A549 (cell line): ENCODE measurements around the gene KIAA0232. TPM values are rescaled to one million over a fixed set of nuclear protein-coding genes. Genes with fewer than 3 reads are reported as not detected.

Experiments
- ATAC-seq, 2 experiments: fragments of 200-7000 bp in 1 of 2; fragments of >200 bp in 1 of 2; cut with Nextera tagmentation in 1 of 2; cut with Tn5 transposase in 1 of 2; 3 replicates each; pipeline versions ENCODE4 v1.8.0 to v1.9.1; 2018 to 2020; ENCODE audit warnings: mild to moderate bottlenecking in 1 of 2, moderate library complexity in 1 of 2
- CTCF ChIA-PET: fragments of 300-600 bp; sonication (Branson Sonifier 250); formaldehyde crosslinking; extraction: SDS; loops from one replicate; lab custom pipeline; 2021; ENCODE audit warnings: antibody characterized with exemption, inconsistent platforms; lab: Yijun Ruan, JAX
- POLR2A ChIA-PET: fragments of 350-600 bp; formaldehyde crosslinking; extraction: SDS; loops from one replicate; lab custom pipeline; 2021; ENCODE audit warnings: antibody characterized with exemption, inconsistent platforms; lab: Yijun Ruan, JAX
- DNase-seq, 2 experiments: peaks; one replicate each; pipeline versions ENCODE4 v3.0.0 to v3.0.0-alpha.2; 2011 to 2016; ENCODE audit warnings: low read depth in 1 of 2, low spot score in 1 of 2
- FAIRE-seq: peaks from 2 replicates; lab custom pipeline; 2011; peaks lifted over from hg19 to GRCh38; lab: Jason Lieb, UNC
- H3K27ac ChIP-seq, 2 experiments: fragments of >200 bp; sonication (Bioruptor Twin); formaldehyde crosslinking; 3 replicates each; pipeline ENCODE4 v1.5.1; 2016 to 2017
- H3K4me1 ChIP-seq: fragments of >200 bp; sonication (Bioruptor Twin); formaldehyde crosslinking; 3 replicates; pipeline ENCODE4 v1.6.1; 2016
- H3K4me2 ChIP-seq: fragments of >200 bp; sonication (Bioruptor Twin); formaldehyde crosslinking; 3 replicates; pipeline ENCODE4 v1.6.1; 2016
- H3K4me3 ChIP-seq: fragments of >200 bp; sonication (Bioruptor Twin); formaldehyde crosslinking; 3 replicates; pipeline ENCODE4 v1.5.1; 2016
- H3K9me3 ChIP-seq: fragments of >200 bp; sonication (Bioruptor Twin); formaldehyde crosslinking; 3 replicates; pipeline ENCODE4 v1.6.1; 2016
- BCL3 ChIP-seq: fragments of >200 bp; sonication (Bioruptor Twin); formaldehyde crosslinking; IDR thresholded peaks from 3 replicates; pipeline ENCODE4 v1.6.1; 2016
- CEBPB ChIP-seq, 2 experiments: fragments of >200 bp in 1 of 2; sonication (Bioruptor Twin) in 1 of 2; formaldehyde crosslinking in 1 of 2; IDR thresholded peaks; 2 replicates each; pipeline ENCODE4 v1.6.1; 2012 to 2016
- CHD2 ChIP-seq: fragments of 150-350 bp; IDR thresholded peaks from 2 replicates; pipeline ENCODE4 v1.6.1; 2014; ENCODE audit warnings: low read length; ENCODE audit not compliant: partially characterized antibody
- CHD4 ChIP-seq: fragments of 200-600 bp; sonication (generic); IDR thresholded peaks from 2 replicates; pipeline ENCODE4 v1.6.1; 2016; ENCODE audit warnings: antibody characterized with exemption, mild to moderate bottlenecking, borderline replicate concordance
- EHMT2 ChIP-seq: fragments of 200-600 bp; sonication (generic); IDR thresholded peaks from 2 replicates; pipeline ENCODE4 v1.6.1; 2016; ENCODE audit warnings: antibody characterized with exemption, low read depth, mild to moderate bottlenecking, moderate library complexity
- ELK1 ChIP-seq: fragments of 150-350 bp; IDR thresholded peaks from 2 replicates; pipeline ENCODE4 v1.6.1; 2014; ENCODE audit warnings: low read depth, mild to moderate bottlenecking, low read length
- ESRRA ChIP-seq: fragments of 150-350 bp; IDR thresholded peaks from 2 replicates; pipeline ENCODE4 v1.6.1; 2014; ENCODE audit warnings: mild to moderate bottlenecking, low read length, borderline replicate concordance
- FOSB ChIP-seq: fragments of 250-450 bp; sonication (Bioruptor Pico); IDR thresholded peaks from 2 replicates; pipeline ENCODE4 v1.5.0; 2020; ENCODE audit warnings: mild to moderate bottlenecking, moderate library complexity
- HEYL ChIP-seq: fragments of 250-450 bp; sonication (Bioruptor Pico); IDR thresholded peaks from 2 replicates; pipeline ENCODE4 v1.8.0; 2021; ENCODE audit warnings: mild to moderate bottlenecking, moderate library complexity
- JUNB ChIP-seq: fragments of >200 bp; sonication (Bioruptor Twin); formaldehyde crosslinking; IDR thresholded peaks from 2 replicates; pipeline ENCODE4 v1.6.1; 2016
- NFE2L2 ChIP-seq: fragments of 150-350 bp; conservative IDR thresholded peaks from 2 replicates; pipeline ENCODE4 v1.6.1; 2014; ENCODE audit warnings: low read length
- POLR2A ChIP-seq: IDR thresholded peaks from 2 replicates; pipeline ENCODE4 v1.6.1; 2012; ENCODE audit warnings: mild to moderate bottlenecking, low read length
- POLR2AphosphoS2 ChIP-seq: conservative IDR thresholded peaks from 2 replicates; pipeline ENCODE4 v1.6.1; 2012; ENCODE audit warnings: low read length, improper control_type of control experiment, inconsistent platforms
- RCOR1 ChIP-seq: fragments of 150-350 bp; IDR thresholded peaks from 2 replicates; pipeline ENCODE4 v1.6.1; 2014; ENCODE audit warnings: antibody characterized with exemption, low read length, low read depth
- RFX5 ChIP-seq: fragments of 450-650 bp; IDR thresholded peaks from 2 replicates; pipeline ENCODE4 v1.7.1; 2014; ENCODE audit warnings: antibody characterized with exemption, mild to moderate bottlenecking, moderate library complexity
- ZSCAN20 ChIP-seq: fragments of 250-450 bp; sonication (Bioruptor Pico); IDR thresholded peaks from 2 replicates; pipeline ENCODE4 v1.8.0; 2022; ENCODE audit warnings: mild to moderate bottlenecking, moderate library complexity
- WGBS: methylation state at CpG from one replicate; pipeline ENCODE4 v1.1.6; 2017; ENCODE audit errors: missing lambda C conversion rate; 5-methylcytosine and 5-hydroxymethylcytosine counted together
- polyA plus RNA-seq, 4 experiments: library from polyadenylated mRNA; depleted of rRNA in 3 of 4; stranded (reverse); fragments of >200 nt; fragmentation: RNase III in 1 of 4; extraction: RNeasy Plus Mini Kit Qiagen cat#74134 plus additional on column Dnase treatment in 1 of 4; gene quantifications; 2 replicates in 3 of 4; 3 replicates in 1 of 4; pipeline ENCODE4 v1.2.3, GENCODE V29; 2011 to 2017
- TF ChIP-seq, protein P1 (sequence below): fragments of 200-600 bp; sonication (generic); IDR thresholded peaks from 2 replicates; pipeline ENCODE4 v1.6.1; 2016; ENCODE audit warnings: antibody characterized with exemption, mild to moderate bottlenecking, moderate library complexity

KIAA0232 gene
- polyA plus RNA-seq, 2 of the 4 experiments (the other 2 are of a cell fraction) = 9.3 to 21.5 TPM

DNA sequence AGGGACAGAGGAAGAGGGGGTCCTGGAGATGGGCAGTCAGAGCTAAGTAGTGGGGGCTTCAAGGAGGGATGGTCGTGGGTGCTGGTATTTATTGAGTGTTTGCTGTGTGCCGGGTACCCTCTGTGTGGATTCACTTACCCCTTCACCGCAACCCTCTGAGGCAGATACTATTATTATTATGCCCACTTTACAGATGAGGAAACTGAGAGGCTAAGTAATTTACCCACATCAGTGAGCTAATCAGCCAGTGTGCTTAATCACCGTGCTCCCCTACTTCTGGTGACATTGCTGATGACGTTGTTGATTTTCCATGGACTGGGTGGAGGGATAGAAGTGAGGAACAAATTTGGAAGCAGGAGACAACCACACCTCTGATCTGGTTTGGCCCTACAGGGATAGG is 4.1 kb upstream of the KIAA0232 start:
- H3K4me1 ChIP-seq = peaks cover 14% of the 10 kb centered on the region; the same call in 2 of the 3 replicates
- H3K9me3 ChIP-seq = no peaks in the 10 kb centered on the region
- WGBS = 73% methylated on average over 5 of the region's 5 CpGs
- POLR2A ChIA-PET = no interaction called here
- CTCF ChIA-PET = interaction anchor here (0.9 kb wide), 1 partner anchor 98 kb away, joined by 3 read pairs; no protein-coding TSS in a partner anchor
- H3K4me3 ChIP-seq = no peak overlapping the region
- TF ChIP-seq FOSB (no peak), CHD4 (no peak), BCL3 (no peak), ESRRA (no peak), ZSCAN20 (no peak), NFE2L2 (no peak), JUNB (no peak), RFX5 (no peak), EHMT2 (no peak), POLR2A (no peak), POLR2AphosphoS2 (no peak), HEYL (CRISPR knock-in tag) (no peak), CHD2 (no peak), RCOR1 (no peak)
- TF ChIP-seq, protein P1, sequence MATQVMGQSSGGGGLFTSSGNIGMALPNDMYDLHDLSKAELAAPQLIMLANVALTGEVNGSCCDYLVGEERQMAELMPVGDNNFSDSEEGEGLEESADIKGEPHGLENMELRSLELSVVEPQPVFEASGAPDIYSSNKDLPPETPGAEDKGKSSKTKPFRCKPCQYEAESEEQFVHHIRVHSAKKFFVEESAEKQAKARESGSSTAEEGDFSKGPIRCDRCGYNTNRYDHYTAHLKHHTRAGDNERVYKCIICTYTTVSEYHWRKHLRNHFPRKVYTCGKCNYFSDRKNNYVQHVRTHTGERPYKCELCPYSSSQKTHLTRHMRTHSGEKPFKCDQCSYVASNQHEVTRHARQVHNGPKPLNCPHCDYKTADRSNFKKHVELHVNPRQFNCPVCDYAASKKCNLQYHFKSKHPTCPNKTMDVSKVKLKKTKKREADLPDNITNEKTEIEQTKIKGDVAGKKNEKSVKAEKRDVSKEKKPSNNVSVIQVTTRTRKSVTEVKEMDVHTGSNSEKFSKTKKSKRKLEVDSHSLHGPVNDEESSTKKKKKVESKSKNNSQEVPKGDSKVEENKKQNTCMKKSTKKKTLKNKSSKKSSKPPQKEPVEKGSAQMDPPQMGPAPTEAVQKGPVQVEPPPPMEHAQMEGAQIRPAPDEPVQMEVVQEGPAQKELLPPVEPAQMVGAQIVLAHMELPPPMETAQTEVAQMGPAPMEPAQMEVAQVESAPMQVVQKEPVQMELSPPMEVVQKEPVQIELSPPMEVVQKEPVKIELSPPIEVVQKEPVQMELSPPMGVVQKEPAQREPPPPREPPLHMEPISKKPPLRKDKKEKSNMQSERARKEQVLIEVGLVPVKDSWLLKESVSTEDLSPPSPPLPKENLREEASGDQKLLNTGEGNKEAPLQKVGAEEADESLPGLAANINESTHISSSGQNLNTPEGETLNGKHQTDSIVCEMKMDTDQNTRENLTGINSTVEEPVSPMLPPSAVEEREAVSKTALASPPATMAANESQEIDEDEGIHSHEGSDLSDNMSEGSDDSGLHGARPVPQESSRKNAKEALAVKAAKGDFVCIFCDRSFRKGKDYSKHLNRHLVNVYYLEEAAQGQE = no peak
- no peak overlapping the region; a peak in 1 of 6 replicates for H3K27ac ChIP-seq
- FAIRE-seq (no peak), DNase-seq (no peak), ATAC-seq (no peak)
- no peak overlapping the region for H3K4me2 ChIP-seq

GRCh38 chr4:6779667-6780565 is 2.6 kb upstream of the KIAA0232 start:
- DNase-seq (no peak), FAIRE-seq (no peak), ATAC-seq (peak in 1 of 2 experiments; percentile 30; a peak in 3 of 6 replicates)
- H3K4me3 ChIP-seq = no peak overlapping the region
- H3K9me3 ChIP-seq = no peaks in the 10 kb centered on the region
- TF ChIP-seq CEBPB (IDR thresholded peaks at IDR 0.05) = peak in 1 of 2 experiments; percentile 44; a peak in 1 of 4 replicates
- no peak for TF ChIP-seq ELK1
- H3K4me1 ChIP-seq = peaks cover 20% of the 10 kb centered on the region
- ChIA-PET POLR2A (no interaction called here), CTCF (interaction anchor here (1.6 to 3.5 kb wide), 3 partner anchors 9 to 94 kb away, joined by 9 to 14 read pairs (median 11); no protein-coding TSS in a partner anchor)
- peak overlapping the region; percentile 9; the same call in 1 of the 3 replicates for H3K4me2 ChIP-seq
- H3K27ac ChIP-seq = peak overlapping the region in 1 of 2 experiments; percentile 53; a peak in 3 of 6 replicates
- WGBS = 48% methylated on average over 13 of the region's 17 CpGs
